ENCODE data around the gene PACSIN2. TPM values are rescaled to one million over a fixed set of nuclear protein-coding genes. Genes with fewer than 3 reads are reported as not detected.
"Not testable (repeated sequence)": the region's sequence is repeated elsewhere in the genome, so short reads cannot be mapped to it uniquely, and the experiment has no call there.

The PACSIN2 gene
- 70.0 TPM for polyA plus RNA-seq (2013, experiment 1 of 2; ENCODE audit: insufficient read length)
- polyA plus RNA-seq (2013, experiment 2 of 2; ENCODE audit: insufficient read length): 50.6 TPM

- peak; percentile 99 for DNase-seq
Measured at GRCh38 chr22:43014869-43015676, at the start of gene PACSIN2. TSS of gene PACSIN2 (minus strand) at chr22:43015149. CDS start at chr22:42912080, 103,069 bp downstream.

- DNase-seq: peak; percentile 18
Measured at GRCh38 chr22:43060183-43060582, 45.2 kb upstream of the PACSIN2 start.

- DNase-seq: no peak
Measured at GRCh38 chr22:43057641-43058040, 42.7 kb upstream of the PACSIN2 start.

GRCh38 chr22:43053176-43053575 lies 38.2 kb upstream of the PACSIN2 start:
- DNase-seq: no peak

GRCh38 chr22:43050995-43051394 lies 36.0 kb upstream of the PACSIN2 start:
- DNase-seq: no peak

GRCh38 chr22:43047605-43048004 lies 32.7 kb upstream of the PACSIN2 start:
- no peak for DNase-seq

- DNase-seq: no peak
Measured at GRCh38 chr22:43044290-43044712, 29.4 kb upstream of the PACSIN2 start.

- DNase-seq: peak; percentile 48
Measured at GRCh38 chr22:43042101-43042780, 27.3 kb upstream of the PACSIN2 start.

GRCh38 chr22:43039800-43040199 lies 24.9 kb upstream of the PACSIN2 start:
- no peak for DNase-seq

- DNase-seq: no peak
Measured at GRCh38 chr22:43038325-43038724, 23.4 kb upstream of the PACSIN2 start.

- peak; percentile 88 for DNase-seq
Measured at GRCh38 chr22:43036282-43036829, 21.4 kb upstream of the PACSIN2 start.

GRCh38 chr22:43035250-43035649 lies 20.3 kb upstream of the PACSIN2 start:
- DNase-seq: no peak

- DNase-seq: no peak
Measured at GRCh38 chr22:43031617-43032016, 16.7 kb upstream of the PACSIN2 start.

GRCh38 chr22:43018615-43019014 lies 3.7 kb upstream of the PACSIN2 start:
- DNase-seq: no peak

GRCh38 chr22:43017525-43018460 lies 2.8 kb upstream of the PACSIN2 start:
- no peak for DNase-seq

GRCh38 chr22:43016150-43016549 lies 1.2 kb upstream of the PACSIN2 start:
- DNase-seq: not testable (repeated sequence)

- DNase-seq: no peak
Measured at GRCh38 chr22:43015677-43016042, 711 bp upstream of the PACSIN2 start.

GRCh38 chr22:43014316-43014868 lies 557 bp downstream of the PACSIN2 start:
- DNase-seq: no peak

GRCh38 chr22:43013355-43014315 lies 1.3 kb downstream of the PACSIN2 start:
- no peak for DNase-seq

GRCh38 chr22:43012390-43012789 lies 2.6 kb downstream of the PACSIN2 start:
- DNase-seq: peak; percentile 53

- no peak for DNase-seq
Measured at GRCh38 chr22:43011079-43011478, 3.9 kb downstream of the PACSIN2 start.
